Measurements from ENCODE around the gene RBFOX1. TPM values are rescaled to one million over a fixed set of nuclear protein-coding genes. Genes with fewer than 3 reads are reported as not detected.

Gene RBFOX1
- total RNA-seq, 3 donors from 2014 or later, result 4.1 to 7.7 (median 5.1) TPM

DNA sequence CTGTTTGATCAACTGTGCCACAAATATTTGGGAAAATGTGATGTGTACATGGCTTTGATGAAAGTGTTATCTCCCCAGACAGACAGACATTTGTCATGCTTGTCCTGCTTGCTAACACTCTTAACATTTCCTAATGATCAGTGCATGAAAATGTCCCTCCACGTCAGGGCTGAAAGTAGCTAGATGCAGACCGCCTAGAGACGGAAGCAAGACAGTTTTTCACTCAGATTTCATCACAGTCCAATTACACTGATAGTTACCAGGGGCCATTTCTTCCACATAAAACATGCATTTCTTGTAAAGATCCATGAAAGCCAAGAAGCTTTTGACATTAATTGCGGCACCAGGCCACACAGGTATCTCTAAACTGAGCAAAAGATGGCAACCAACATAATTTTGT is 347.7 kb downstream of the RBFOX1 start:
- no peaks in the 10 kb centered on the region for H3K9me3 ChIP-seq
- intact Hi-C loops (cut with DNase I, micrococcal nuclease), result no loop called here

DNA sequence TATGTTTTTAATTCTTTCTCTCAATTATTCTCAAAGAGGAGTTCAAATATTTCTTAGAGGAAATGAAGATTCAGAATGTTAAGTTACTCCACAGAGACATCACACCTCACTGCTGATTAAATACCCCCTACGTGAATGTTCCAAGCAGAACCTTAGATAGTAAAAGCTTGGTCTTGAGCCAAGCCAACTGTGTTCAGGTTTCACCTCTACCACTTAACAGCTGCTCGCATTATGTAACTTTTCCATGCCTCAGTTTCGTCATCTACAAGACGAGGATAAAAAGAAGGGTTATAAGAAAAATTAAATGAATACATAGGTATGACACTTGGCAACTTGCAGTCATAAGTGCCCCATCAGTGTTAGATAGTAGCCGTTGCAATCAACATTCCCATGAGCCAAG is 356.2 kb downstream of the RBFOX1 start:
- Histone ChIP-seq H3K4me3 (no peak overlapping the region), H3K9me3 (no peaks in the 10 kb centered on the region), H3K36me3 (ENCODE audit: low read depth) (no peaks in the 10 kb centered on the region), H3K4me1 (ENCODE audit: low read depth) (no peaks in the 10 kb centered on the region)
- intact Hi-C loops (cut with DNase I, micrococcal nuclease), result no loop called here
- no peak for ATAC-seq
- TF ChIP-seq, protein P1, sequence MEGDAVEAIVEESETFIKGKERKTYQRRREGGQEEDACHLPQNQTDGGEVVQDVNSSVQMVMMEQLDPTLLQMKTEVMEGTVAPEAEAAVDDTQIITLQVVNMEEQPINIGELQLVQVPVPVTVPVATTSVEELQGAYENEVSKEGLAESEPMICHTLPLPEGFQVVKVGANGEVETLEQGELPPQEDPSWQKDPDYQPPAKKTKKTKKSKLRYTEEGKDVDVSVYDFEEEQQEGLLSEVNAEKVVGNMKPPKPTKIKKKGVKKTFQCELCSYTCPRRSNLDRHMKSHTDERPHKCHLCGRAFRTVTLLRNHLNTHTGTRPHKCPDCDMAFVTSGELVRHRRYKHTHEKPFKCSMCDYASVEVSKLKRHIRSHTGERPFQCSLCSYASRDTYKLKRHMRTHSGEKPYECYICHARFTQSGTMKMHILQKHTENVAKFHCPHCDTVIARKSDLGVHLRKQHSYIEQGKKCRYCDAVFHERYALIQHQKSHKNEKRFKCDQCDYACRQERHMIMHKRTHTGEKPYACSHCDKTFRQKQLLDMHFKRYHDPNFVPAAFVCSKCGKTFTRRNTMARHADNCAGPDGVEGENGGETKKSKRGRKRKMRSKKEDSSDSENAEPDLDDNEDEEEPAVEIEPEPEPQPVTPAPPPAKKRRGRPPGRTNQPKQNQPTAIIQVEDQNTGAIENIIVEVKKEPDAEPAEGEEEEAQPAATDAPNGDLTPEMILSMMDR (IDR thresholded peaks at IDR 0.05), result no peak
- DNase-seq, result no peak

More for the DNA sequence above, 347.7 kb downstream of the RBFOX1 start:
- TF ChIP-seq, protein P1 (IDR thresholded peaks at IDR 0.05), result no peak
- no peaks in the 10 kb centered on the region for H3K36me3 ChIP-seq (ENCODE audit: low read depth)
- ATAC-seq, result no peak
- H3K4me3 ChIP-seq, result no peak overlapping the region
- no peaks in the 10 kb centered on the region for H3K4me1 ChIP-seq (ENCODE audit: low read depth)
- DNase-seq, result no peak

- Histone ChIP-seq H3K4me3 (no peak overlapping the region), H3K36me3 (ENCODE audit: low read depth) (no peaks in the 10 kb centered on the region), H3K4me1 (ENCODE audit: low read depth) (no peaks in the 10 kb centered on the region), H3K9me3 (no peaks in the 10 kb centered on the region)
- DNase-seq (no peak), ATAC-seq (no peak)
- TF ChIP-seq, protein P1 (IDR thresholded peaks at IDR 0.05), result no peak
- intact Hi-C loops (cut with DNase I, micrococcal nuclease), result no loop called here
Measured at GRCh38 chr16:7689234-7689633, 356.6 kb downstream of the RBFOX1 start.

- Histone ChIP-seq H3K36me3 (ENCODE audit: low read depth) (no peaks in the 10 kb centered on the region), H3K4me3 (no peak overlapping the region), H3K4me1 (ENCODE audit: low read depth) (no peaks in the 10 kb centered on the region), H3K9me3 (no peaks in the 10 kb centered on the region)
- intact Hi-C loops (cut with DNase I, micrococcal nuclease), result no loop called here
- TF ChIP-seq, protein P1 (IDR thresholded peaks at IDR 0.05), result no peak
- ATAC-seq, result no peak
- no peak for DNase-seq
Measured at GRCh38 chr16:7691533-7691932, 358.9 kb downstream of the RBFOX1 start.

DNA sequence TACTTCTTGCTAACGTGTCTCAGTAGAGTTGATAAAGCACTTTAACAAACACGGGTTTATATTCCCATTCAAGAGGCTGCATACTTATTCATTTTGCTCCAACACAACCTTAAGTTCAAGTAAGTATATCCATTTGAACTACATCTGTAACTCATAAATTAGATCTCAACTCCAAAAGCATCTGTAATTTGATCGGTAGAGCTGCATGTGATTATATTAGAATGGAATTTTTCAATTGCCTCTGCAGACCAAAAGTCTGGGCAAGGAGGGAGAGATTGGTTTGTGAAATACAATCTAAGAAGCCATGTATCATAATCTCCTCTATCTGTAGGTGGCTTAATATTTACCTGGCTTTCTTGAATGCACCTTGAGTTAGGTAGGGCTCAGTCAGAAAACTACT is 371.0 kb downstream of the RBFOX1 start:
- Histone ChIP-seq H3K9me3 (no peaks in the 10 kb centered on the region), H3K36me3 (ENCODE audit: low read depth) (no peaks in the 10 kb centered on the region), H3K4me3 (no peak overlapping the region), H3K4me1 (ENCODE audit: low read depth) (no peaks in the 10 kb centered on the region)
- no peak for ATAC-seq
- no peak for DNase-seq
- intact Hi-C loops (cut with DNase I, micrococcal nuclease), result no loop called here
- TF ChIP-seq, protein P1 (IDR thresholded peaks at IDR 0.05), result no peak

- TF ChIP-seq, protein P1 (IDR thresholded peaks at IDR 0.05), result no peak
- no peak overlapping the region for H3K4me3 ChIP-seq
- no peaks in the 10 kb centered on the region for H3K4me1 ChIP-seq (ENCODE audit: low read depth)
- no peaks in the 10 kb centered on the region for H3K36me3 ChIP-seq (ENCODE audit: low read depth)
- no peak for DNase-seq
- no peaks in the 10 kb centered on the region for H3K9me3 ChIP-seq
- intact Hi-C loops (cut with DNase I, micrococcal nuclease), result no loop called here
- ATAC-seq, result no peak
Measured at GRCh38 chr16:7705885-7706284, 373.2 kb downstream of the RBFOX1 start.
